Measurements from ENCODE around the gene VLDLR. TPM values are rescaled to one million over a fixed set of nuclear protein-coding genes. Genes with fewer than 3 reads are reported as not detected.

Gene VLDLR
- total and polyA plus RNA-seq, 2 of the 8 experiments (the other 6 are each of a cell fraction or from before 2014, with no cell fraction given) = 24.2 to 49.1 TPM

GRCh38 chr9:2622461-2623287 is 1.1 kb downstream of the VLDLR start (continued):
- peak; percentile 7 for TF ChIP-seq TAF7 (optimal IDR thresholded peaks at IDR 0.05; ENCODE audit: borderline replicate concordance, low read depth, low read length)
- TF ChIP-seq NANOG (IDR thresholded peaks at IDR 0.05; ENCODE audit: insufficient read depth, low read depth, low read length, poor library complexity, severe bottlenecking) = no peak
- no peak for TF ChIP-seq HDAC2 (IDR thresholded peaks at IDR 0.05; ENCODE audit: borderline replicate concordance in 1 of 2, low read depth in 2 of 2, low read length in 2 of 2)
- no peak for TF ChIP-seq POLR2AphosphoS5 (IDR thresholded peaks at IDR 0.05; ENCODE audit: low read depth, low read length)
- TF ChIP-seq BRCA1 (IDR thresholded peaks at IDR 0.05; ENCODE audit: low read depth, low read length) = no peak
- TF ChIP-seq GTF2F1 (IDR thresholded peaks at IDR 0.05; ENCODE audit: borderline replicate concordance, low read depth, low read length) = no peak
- TF ChIP-seq POLR2A (IDR thresholded peaks at IDR 0.05; ENCODE audit: control extremely low read depth in 1 of 2, low read depth in 2 of 2, low read length in 2 of 2) = peak in 1 of 2 experiments; percentile 24; a peak in 1 of 3 replicates
- no peak for TF ChIP-seq TCF12 (IDR thresholded peaks at IDR 0.05; ENCODE audit: low read depth, low read length)
- TF ChIP-seq CBX5 (IDR thresholded peaks at IDR 0.05; ENCODE audit: low read depth, low read length) = no peak
- no peak for TF ChIP-seq JUND (IDR thresholded peaks at IDR 0.05; ENCODE audit: low read length)
